ENCODE measurements around the gene NUP133.
"Not testable (repeated sequence)": the region's sequence is repeated elsewhere in the genome, so short reads cannot be mapped to it uniquely, and the experiment has no call there.

Gene NUP133

GRCh38 chr1:229448354-229448753 lies 59.8 kb downstream of the NUP133 start:
- DNase-seq, result no peak

- DNase-seq, result no peak
These were observed 60.3 kb downstream of the NUP133 start for GRCh38 chr1:229447809-229448252.

GRCh38 chr1:229445828-229446227 lies 62.3 kb downstream of the NUP133 start:
- no peak for DNase-seq

- DNase-seq, result no peak
These were observed 67.1 kb downstream of the NUP133 start for GRCh38 chr1:229440851-229441537.

- DNase-seq, result no peak
These were observed 70.1 kb downstream of the NUP133 start for GRCh38 chr1:229438021-229438420.

- no peak for DNase-seq
These were observed 70.7 kb downstream of the NUP133 start for GRCh38 chr1:229437443-229437842.

GRCh38 chr1:229436201-229436600 lies 71.9 kb downstream of the NUP133 start:
- DNase-seq, result no peak

GRCh38 chr1:229434641-229435051 lies 73.5 kb downstream of the NUP133 start:
- DNase-seq, result peak in 2 of 3 experiments; percentile 46 to 55

GRCh38 chr1:229434005-229434640 lies 74.0 kb downstream of the NUP133 start, which contains the start of gene ACTA1:
Gene ACTA1, minus strand, starts transcription at chr1:229434094. Its CDS starts 979 bp downstream, at chr1:229433115.
- no peak for DNase-seq

- no peak for DNase-seq
These were observed 74.7 kb downstream of the NUP133 start for GRCh38 chr1:229433364-229434004.

- DNase-seq, result no peak
These were observed 75.2 kb downstream of the NUP133 start for GRCh38 chr1:229432905-229433304.

- peak in 2 of 3 experiments; percentile 32 to 63 for DNase-seq
These were observed 76.1 kb downstream of the NUP133 start for GRCh38 chr1:229432116-229432461.

GRCh38 chr1:229431284-229432115 lies 76.6 kb downstream of the NUP133 start:
- DNase-seq, result peak in 1 of 3 experiments; percentile 35

- DNase-seq, result no peak
These were observed 77.3 kb downstream of the NUP133 start for GRCh38 chr1:229430761-229431283.

GRCh38 chr1:229428256-229428655 lies 79.9 kb downstream of the NUP133 start:
- no peak for DNase-seq

GRCh38 chr1:229427572-229427971 lies 80.6 kb downstream of the NUP133 start:
- no peak for DNase-seq

GRCh38 chr1:229425564-229426159 lies 82.5 kb downstream of the NUP133 start:
- DNase-seq, result no peak

- DNase-seq, result no peak
These were observed 87.4 kb downstream of the NUP133 start for GRCh38 chr1:229420765-229421164.

GRCh38 chr1:229420224-229420623 lies 87.9 kb downstream of the NUP133 start:
- DNase-seq, result no peak

GRCh38 chr1:229418586-229418985 lies 89.6 kb downstream of the NUP133 start:
- DNase-seq, result not testable (repeated sequence)

- DNase-seq, result not testable (repeated sequence)
These were observed 95.3 kb downstream of the NUP133 start for GRCh38 chr1:229412810-229413209.

- peak in 1 of 3 experiments; percentile 48 for DNase-seq
These were observed 96.1 kb downstream of the NUP133 start for GRCh38 chr1:229412056-229412455.

All from NCI-H1417 (cell line).